ENCODE measurements around the gene TRMU. TPM values are rescaled to one million over a fixed set of nuclear protein-coding genes. Genes with fewer than 3 reads are reported as not detected.

Gene TRMU
- total and polyA plus RNA-seq, 2 experiments from 2014 or later: 48.3 to 70.4 TPM

DNA sequence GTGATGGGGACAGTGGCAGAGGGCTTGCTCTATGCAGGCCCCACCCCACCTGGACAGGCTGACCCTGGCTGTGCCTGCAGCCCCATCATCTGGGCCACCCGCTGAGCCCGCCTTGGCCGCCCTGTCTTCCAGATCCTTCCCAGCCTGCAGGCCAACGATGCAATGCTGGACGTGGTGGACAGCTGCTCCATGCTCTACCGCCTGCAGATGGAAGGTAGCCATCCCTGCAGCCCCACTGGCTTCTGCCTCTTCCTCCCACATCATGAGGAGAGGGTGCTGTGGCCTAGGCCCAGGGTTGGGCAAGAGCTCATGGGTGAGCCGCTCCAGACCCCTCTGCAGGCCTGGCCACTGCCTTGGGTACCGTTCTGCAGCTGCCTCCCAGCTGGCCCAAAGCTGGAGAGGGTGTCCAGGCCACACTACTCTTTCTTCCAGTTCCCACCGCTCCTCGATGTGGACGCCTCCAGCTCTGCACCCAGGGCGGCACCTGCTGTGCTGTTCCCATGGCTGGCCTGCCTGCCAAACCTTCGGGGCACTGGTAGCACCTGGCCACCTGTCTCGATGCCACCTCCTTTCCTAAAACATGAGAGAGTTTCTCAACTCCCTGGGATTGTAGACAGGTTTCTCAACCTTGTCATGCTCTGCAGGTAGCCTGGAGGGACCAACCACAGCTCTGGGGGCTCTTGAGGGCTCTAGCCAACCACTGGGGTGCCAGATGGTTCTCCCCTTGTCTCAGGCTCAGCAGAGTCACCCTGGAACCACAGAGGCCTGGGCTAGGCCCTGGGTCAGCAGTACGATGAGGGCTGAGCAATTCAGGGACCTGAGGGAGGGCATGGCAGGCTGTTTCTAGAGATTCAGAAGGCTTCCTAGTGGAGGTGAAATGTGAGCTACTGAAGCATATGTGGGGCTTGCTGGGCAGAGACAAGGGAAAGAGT, 48.3 kb upstream of the TRMU start:
- H3K9me2 ChIP-seq (ENCODE audit: insufficient read depth): no peaks in the 10 kb centered on the region
- ATAC-seq (no peak), DNase-seq (ENCODE audit: low spot score) (no peak)
- H3K36me3 ChIP-seq (ENCODE audit: insufficient read depth): peaks cover 6% of the 10 kb centered on the region; the same call in 1 of the 2 replicates
- no peaks in the 10 kb centered on the region for H3K4me1 Mint-ChIP-seq
- H3K36me3 Mint-ChIP-seq (ENCODE audit: low read depth): peaks cover 26% of the 10 kb centered on the region
- H2AFZ ChIP-seq: no peak overlapping the region
- H3K27ac Mint-ChIP-seq: 0 out of 2 replicates have a peak overlapping the region, but pooled peaks have one; percentile 17
- no peak overlapping the region for H3K4me2 ChIP-seq
- H3K79me2 ChIP-seq (replicated peaks; ENCODE audit: insufficient read depth): no peaks in the 10 kb centered on the region
- TF ChIP-seq CREB1 (CRISPR knock-in tag; IDR thresholded peaks at IDR 0.05; ENCODE audit: low read depth): no peak
- TF ChIP-seq, protein P1, sequence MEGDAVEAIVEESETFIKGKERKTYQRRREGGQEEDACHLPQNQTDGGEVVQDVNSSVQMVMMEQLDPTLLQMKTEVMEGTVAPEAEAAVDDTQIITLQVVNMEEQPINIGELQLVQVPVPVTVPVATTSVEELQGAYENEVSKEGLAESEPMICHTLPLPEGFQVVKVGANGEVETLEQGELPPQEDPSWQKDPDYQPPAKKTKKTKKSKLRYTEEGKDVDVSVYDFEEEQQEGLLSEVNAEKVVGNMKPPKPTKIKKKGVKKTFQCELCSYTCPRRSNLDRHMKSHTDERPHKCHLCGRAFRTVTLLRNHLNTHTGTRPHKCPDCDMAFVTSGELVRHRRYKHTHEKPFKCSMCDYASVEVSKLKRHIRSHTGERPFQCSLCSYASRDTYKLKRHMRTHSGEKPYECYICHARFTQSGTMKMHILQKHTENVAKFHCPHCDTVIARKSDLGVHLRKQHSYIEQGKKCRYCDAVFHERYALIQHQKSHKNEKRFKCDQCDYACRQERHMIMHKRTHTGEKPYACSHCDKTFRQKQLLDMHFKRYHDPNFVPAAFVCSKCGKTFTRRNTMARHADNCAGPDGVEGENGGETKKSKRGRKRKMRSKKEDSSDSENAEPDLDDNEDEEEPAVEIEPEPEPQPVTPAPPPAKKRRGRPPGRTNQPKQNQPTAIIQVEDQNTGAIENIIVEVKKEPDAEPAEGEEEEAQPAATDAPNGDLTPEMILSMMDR (conservative IDR thresholded peaks at IDR 0.05; ENCODE audit: low read depth in 2 of 2): no peak
- no peak for TF ChIP-seq EZH2 (IDR thresholded peaks at IDR 0.05; ENCODE audit: low read depth, unreplicated experiment)
- no peak for TF ChIP-seq ZNF331 (CRISPR knock-in tag; IDR thresholded peaks at IDR 0.05; ENCODE audit: low read depth)
- no peaks in the 10 kb centered on the region for H3K4me1 ChIP-seq (ENCODE audit: insufficient read depth)
- peaks cover 7% of the 10 kb centered on the region for H3K27me3 Mint-ChIP-seq (ENCODE audit: insufficient read depth, low read depth, poor library complexity)
- no peak overlapping the region for H3K4me3 Mint-ChIP-seq
- no peaks in the 10 kb centered on the region for H4K20me1 ChIP-seq (replicated peaks; ENCODE audit: insufficient read depth)
- H3K27me3 ChIP-seq (ENCODE audit: insufficient read depth): no peaks in the 10 kb centered on the region
- H3K9me3 Mint-ChIP-seq: no peaks in the 10 kb centered on the region; the same call in 2 of the 3 replicates
- no peak overlapping the region for H3K27ac ChIP-seq (ENCODE audit: low read depth)
- H3F3A ChIP-seq (replicated peaks; ENCODE audit: low read depth): no peaks in the 10 kb centered on the region
- no peak overlapping the region for H3K4me3 ChIP-seq

- H3K27ac Mint-ChIP-seq: 0 out of 2 replicates have a peak overlapping the region, but pooled peaks have one; percentile 17
- no peaks in the 10 kb centered on the region for H3K4me1 ChIP-seq (ENCODE audit: insufficient read depth)
- H3K79me2 ChIP-seq (replicated peaks; ENCODE audit: insufficient read depth): no peaks in the 10 kb centered on the region
- peaks cover 30% of the 10 kb centered on the region for H3K36me3 Mint-ChIP-seq (ENCODE audit: low read depth)
- no peak for DNase-seq (ENCODE audit: low spot score)
- ATAC-seq: no peak
- H4K20me1 ChIP-seq (replicated peaks; ENCODE audit: insufficient read depth): no peaks in the 10 kb centered on the region
- H3K27ac ChIP-seq (ENCODE audit: low read depth): no peak overlapping the region
- H3K4me2 ChIP-seq: no peak overlapping the region
- no peaks in the 10 kb centered on the region for H3K27me3 ChIP-seq (ENCODE audit: insufficient read depth)
- peaks cover 6% of the 10 kb centered on the region; the same call in 1 of the 2 replicates for H3K36me3 ChIP-seq (ENCODE audit: insufficient read depth)
- H3K4me1 Mint-ChIP-seq: no peaks in the 10 kb centered on the region
- no peak overlapping the region for H3K4me3 Mint-ChIP-seq
- H3K4me3 ChIP-seq: no peak overlapping the region
- H3K9me3 Mint-ChIP-seq: no peaks in the 10 kb centered on the region; the same call in 2 of the 3 replicates
- H3F3A ChIP-seq (replicated peaks; ENCODE audit: low read depth): no peaks in the 10 kb centered on the region
- H3K9me2 ChIP-seq (ENCODE audit: insufficient read depth): no peaks in the 10 kb centered on the region
- no peak overlapping the region for H2AFZ ChIP-seq
- H3K27me3 Mint-ChIP-seq (ENCODE audit: insufficient read depth, low read depth, poor library complexity): peaks cover 11% of the 10 kb centered on the region
- no peak for TF ChIP-seq STAT1 (IDR thresholded peaks at IDR 0.05; ENCODE audit: unreplicated experiment)
- TF ChIP-seq ZNF114 (CRISPR knock-in tag; IDR thresholded peaks at IDR 0.05): no peak
- no peak for TF ChIP-seq NANOG (IDR thresholded peaks at IDR 0.05; ENCODE audit: borderline replicate concordance)
- no peak for TF ChIP-seq JUNB (IDR thresholded peaks at IDR 0.05; ENCODE audit: unreplicated experiment)
- TF ChIP-seq POLR2AphosphoS5 (IDR thresholded peaks at IDR 0.05; ENCODE audit: low read depth): no peak
- no peak for TF ChIP-seq REST (IDR thresholded peaks at IDR 0.05; ENCODE audit: unreplicated experiment)
- no peak for TF ChIP-seq ZNF331 (CRISPR knock-in tag; IDR thresholded peaks at IDR 0.05; ENCODE audit: low read depth)
- no peak for TF ChIP-seq EZH2 (IDR thresholded peaks at IDR 0.05; ENCODE audit: low read depth, unreplicated experiment)
- no peak for TF ChIP-seq CREB1 (CRISPR knock-in tag; IDR thresholded peaks at IDR 0.05; ENCODE audit: low read depth)
Measured at GRCh38 chr22:46287873-46288751, 47.4 kb upstream of the TRMU start.

Measured in GM23338 (cell line).